GM21367 (cell line): ENCODE measurements around the gene OSBPL5.

Experiments used
- ATAC-seq: cut with Tn5 transposase; IDR thresholded peaks from one replicate; pipeline ENCODE4 v1.9.1; 2021; ENCODE audit not compliant: unreplicated experiment

Gene OSBPL5

DNA sequence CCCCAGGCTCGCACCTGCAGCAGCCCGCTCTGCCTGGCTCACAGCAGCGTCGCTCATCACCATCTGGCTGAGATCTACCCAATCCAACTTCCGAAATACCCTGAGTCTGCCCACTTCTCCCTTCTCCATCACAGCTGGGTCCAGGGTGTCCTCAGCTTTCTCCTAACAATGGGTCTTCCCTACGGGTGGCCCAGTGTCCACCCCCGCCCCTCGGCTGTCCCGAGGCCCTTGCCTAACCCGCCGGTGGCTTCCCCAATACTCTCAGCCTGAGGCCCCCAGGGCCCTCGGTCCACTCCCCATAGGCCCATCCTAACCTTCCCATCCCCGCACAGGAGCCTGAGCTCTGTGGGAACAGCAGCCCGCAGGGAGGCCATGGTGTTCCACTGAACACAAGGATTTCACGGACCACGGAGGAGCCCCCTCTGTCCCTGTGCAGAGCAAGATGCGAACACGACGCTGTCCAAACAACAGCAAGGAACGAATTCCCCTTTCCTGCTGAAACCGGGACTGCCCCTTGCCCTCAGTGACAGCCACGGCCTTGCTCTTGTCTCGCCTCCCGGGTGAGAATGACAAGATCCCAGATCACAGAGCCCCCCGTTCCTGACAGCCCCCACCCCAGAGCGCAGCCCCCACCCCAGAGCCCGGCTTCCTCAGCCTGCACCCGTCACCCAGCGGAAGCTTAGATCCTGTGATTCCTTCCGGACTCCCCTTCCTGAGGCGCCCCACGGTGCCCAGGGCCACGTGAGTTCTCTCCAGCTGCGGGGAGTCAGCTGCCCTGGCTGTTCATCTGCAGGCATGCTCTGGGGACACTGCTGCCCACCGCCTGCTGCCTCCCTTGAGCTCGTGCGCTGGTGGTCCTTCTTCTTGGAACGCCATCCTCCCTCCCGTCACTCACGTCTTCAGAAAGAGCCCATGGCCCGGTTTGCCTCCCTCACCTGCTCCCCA lies 59.0 kb downstream of the OSBPL5 start:
- ATAC-seq = no peak

DNA sequence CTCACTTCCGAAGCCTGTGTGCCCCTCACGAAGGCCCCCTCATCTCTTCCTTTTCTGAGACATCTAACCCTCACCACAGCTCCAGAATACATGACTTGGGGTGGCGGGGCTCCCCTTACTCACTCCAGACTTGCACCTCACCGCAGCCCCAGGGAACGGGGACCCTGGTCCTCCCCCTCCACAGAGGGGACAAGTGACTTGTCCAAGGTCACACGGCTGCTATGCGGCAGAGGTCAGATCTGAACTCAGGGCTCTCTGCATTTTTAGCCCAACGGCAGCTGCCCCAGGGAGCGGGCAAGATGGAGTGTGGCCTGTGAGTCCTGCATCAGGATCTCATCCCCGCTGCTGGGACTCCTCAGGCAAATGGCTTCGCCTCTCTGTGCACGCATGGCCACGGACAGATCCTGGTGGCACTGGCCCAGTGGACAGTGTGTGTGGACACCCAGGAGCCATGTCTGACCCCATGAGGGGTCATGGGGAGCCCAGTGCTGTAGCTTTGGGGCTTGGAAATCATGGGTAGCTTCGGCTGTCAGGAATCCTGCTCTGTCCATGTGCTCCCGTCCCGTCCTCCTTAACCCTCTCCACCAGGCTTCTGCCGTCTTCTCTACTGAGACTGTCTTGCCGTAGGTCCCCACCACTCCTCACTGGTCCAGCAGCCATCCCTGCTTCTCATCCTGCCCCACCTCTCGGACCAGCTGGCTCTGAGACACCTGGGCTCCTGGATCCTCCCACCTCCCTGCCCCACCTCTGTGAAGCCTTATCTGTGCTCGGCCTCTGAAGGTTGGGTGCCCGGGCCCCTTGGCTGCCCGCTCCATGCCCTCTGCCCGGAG lies 59.9 kb downstream of the OSBPL5 start:
- ATAC-seq = no peak

DNA sequence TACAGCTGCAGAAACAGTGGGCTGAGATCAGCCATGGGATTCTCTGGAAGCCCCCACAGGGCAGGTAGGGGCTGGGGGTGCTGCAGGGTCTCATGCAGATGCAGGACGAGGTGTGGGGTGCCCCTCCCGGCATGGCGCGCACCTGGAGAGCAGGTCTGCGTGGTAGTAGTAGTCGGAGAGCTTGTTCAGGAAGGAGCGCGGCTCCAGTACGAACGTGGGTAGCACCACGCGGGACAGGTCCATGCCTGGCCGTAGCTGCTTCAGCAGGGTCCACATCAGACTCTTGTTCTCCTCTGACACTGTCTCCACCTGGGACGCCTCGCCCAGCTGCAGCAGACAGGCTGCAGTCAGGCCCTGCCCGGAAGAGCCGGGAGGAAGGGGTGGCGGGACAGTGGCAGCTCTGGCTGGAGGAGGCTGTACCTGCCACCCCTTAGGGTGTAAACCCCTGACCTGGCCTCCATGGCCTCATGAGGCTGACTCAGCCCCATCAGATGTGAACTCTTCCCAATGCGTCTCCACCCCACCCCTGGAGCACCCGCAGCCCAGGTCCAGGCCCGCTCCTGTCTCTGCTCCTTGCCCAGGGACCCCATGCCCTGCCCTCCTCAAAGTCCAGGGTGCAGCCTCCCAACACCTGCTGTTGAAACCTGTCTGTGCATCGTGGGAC lies 60.9 kb downstream of the OSBPL5 start:
- no peak for ATAC-seq

DNA sequence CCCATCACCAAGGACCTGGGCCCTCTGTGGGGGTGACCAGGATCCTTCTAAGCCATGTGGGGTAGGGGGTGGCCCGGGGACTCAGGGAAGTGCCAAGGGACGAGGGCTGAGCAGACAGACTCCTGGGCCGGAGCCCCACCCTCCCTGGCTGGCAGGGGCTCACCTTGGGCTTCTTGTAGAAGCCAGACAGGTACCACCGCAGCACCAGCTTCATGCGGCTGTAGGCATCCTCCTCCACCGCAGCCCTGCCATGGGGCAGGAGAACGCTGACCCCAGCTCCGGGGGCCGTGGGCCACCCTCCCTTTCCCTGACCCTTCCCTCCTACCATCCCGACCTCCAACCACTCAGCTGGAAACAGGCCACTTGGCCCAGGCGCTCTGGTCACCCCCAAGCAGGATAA lies 62.0 kb downstream of the OSBPL5 start:
- no peak for ATAC-seq

DNA sequence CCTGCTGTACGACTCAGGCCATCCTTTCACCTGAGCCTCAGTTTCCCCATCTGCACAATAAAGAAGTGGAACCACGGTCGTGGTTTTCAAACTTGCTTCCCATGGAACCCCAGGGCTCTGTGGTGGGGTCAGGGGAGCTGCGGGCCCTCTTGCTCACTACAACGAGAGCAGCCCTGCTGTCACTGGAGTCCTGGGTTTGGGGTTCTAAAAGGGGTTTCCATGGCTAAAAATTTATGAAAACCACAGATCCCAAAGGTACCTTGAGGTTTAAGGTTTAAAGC lies 62.5 kb downstream of the OSBPL5 start:
- ATAC-seq = no peak

DNA sequence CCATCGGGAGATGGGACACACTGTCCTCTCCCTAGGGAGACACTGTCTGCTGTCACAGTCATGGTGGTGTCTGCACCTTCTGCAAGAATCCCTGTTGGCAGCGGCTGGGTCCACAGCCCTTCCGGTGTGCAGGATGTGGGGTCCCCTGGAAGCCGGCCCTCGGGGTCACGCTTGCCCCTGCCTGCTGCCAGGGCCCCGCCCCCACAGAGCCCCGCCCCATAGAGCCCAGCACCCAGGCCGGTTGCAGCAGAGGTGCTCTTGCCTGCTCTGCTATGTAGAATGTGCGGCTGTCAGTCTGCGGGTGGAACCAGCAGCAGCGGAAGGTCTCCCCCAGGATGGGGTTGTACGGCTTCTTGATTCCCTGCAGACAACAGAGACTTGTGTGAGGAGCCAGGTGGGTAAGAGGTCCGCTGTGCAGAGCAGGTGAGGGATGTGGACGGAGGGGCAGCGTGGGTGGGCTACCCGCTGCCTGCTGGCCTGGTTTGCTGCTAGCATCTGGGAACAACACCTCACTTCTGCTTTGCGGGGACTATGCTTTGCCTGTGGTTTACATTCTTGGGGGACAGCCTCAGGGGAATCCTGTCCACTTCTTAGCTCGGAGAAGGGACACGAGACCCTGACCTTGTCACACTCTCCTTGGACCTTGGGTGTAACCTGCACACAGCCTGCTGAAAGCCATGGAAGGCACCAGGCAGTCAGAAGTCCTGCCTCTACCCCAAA lies 63.0 kb downstream of the OSBPL5 start:
- ATAC-seq = no peak

DNA sequence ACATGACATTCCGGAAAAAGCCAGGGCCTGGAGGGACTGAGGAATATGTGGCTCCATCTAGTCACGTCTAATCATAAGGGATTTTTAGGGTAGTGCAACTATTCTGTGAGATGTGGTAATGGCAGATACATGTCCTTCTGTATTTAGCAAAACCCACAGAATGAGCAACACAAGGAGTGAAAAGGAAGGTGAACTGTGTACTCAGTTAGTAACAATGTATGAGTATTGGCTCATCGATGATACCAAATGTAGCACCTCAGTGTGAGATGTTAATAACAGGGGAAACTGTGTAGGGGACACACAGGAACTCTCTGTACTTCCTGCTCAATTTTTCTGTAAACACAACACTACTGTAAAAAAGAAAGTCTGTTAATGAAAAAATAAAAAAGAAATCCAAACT lies 65.9 kb downstream of the OSBPL5 start:
- no peak for ATAC-seq

DNA sequence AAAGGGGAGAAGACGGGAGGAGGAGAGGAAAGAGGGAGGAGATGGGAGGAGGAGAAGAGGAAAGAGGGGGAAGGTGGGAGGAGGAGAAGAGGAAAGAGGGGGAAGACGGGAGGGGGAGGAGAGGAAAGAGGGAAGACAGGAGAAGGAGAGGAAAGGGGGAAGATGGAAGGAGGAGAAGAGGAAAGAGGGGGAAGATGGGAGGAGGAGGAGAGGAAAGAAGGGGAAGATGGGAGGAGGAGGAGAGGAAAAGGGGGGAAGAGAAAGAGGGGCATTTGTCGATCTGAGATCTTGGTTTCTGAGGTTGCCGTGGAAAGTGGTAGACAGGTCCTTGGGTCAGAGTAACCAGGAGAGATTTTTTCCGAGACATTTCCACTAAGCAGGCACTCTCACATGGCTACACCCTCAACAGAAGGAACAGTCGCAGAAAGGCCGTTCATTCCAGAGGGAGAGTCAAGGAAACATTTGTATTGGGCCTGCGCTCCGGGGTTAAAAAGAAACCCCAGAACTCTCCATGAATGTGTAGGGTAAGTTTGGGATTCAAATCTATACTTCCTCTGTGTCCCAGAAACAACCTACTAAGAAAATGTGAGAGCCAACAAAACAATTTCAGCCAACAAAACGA lies 68.1 kb downstream of the OSBPL5 start:
- ATAC-seq = no peak

DNA sequence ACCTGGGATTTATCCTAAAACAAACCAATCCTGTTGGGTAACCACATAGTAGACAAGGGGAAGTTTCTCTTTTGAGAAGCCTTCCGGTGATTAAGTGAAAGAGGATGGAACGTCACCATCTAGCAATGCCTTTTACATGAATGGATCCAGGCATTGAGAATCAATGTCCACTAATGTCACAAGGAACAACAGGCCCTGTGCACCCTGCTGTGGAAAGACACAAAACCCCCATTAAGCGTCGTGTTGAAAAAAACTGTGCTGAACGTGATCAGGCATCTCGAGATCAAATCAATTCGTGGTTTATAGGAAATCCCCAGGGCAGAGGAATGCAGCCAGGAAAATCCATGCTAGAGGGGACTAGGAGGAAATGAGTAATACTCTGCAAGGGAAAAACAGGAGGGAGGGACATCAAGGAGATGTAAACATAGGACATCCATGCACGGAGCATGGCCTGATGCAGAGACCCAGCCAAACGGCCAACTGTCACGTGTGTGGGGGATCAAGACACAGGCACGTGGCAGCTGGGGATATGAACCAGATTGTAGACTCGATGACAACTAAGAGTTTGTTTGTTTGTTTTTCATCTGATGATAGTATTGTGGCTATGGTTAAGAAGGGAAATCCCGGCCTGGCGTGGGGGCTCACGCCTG lies 69.3 kb downstream of the OSBPL5 start:
- ATAC-seq = no peak

DNA sequence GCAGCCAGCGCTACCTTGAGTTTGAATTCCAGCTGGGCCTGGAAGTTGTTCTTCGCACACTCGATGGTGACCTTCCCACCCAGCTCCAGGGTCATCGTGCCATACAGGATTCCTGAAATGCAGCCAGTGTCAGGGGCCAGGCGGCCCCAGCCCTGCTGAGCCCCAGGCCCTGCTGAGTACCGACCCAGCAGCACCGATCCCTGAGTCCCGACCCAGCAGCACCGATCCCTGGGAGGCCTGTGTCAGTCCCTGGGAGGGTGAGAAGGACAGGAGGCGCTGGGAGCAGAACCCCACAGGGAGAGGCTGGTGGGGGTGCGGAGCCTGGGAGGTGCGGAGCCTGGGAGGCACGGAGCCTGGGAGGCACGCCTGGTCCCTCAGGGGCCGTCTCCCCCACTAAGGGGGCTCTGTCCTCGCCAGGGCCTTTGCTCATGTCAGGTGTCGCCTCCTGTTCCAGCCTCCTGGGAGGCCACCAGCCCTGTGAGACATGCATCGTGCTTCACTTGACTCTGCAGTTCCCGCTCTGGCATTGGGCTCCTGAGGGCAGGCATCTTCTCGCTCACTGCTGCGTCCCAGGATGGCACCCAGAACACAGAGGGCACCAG lies 70.8 kb downstream of the OSBPL5 start:
- ATAC-seq = no peak

DNA sequence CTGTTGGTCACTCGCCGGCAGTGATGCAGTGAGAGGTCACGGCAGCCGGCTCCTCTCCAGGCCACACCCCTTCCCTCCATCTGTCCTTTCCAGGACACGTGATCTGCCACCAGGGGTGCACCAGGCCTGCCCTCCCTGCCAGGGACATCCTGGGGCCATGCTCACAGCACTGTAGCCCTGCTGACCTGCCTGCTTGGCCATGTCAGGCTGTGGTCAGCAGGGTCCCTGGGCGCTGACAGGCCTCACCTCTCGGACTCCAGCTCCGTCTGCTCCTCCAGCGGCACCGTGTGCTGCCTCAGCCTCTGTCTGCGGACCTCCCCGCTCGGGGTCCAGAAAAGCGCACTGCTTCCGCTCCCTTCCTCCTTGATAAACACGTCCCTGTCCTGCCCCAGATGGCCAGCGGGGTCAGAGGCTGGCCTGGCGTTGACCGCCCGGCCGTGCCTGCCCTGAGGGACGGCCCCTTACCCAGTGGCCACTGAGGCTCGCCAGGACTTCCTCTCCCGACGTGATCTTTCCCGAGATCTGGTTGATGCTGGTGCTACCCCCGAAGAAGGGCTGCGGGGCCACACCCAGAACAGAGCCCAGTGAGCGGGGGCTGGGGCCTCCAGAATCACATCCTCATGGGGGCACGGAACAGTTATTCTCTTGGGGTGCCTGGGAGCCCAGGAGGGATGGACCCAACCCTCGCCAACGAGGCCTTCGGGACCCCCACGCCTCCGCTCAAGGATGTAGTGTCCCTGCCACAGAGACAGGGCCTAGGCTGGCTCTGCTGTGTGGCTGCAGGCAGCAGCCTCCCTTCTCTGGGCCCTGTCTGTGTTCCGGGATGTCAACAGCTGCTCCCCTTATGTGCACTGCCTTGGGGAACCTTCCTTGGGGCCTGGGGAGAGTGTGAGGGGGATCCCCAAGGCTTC lies 71.6 kb downstream of the OSBPL5 start:
- no peak for ATAC-seq

DNA sequence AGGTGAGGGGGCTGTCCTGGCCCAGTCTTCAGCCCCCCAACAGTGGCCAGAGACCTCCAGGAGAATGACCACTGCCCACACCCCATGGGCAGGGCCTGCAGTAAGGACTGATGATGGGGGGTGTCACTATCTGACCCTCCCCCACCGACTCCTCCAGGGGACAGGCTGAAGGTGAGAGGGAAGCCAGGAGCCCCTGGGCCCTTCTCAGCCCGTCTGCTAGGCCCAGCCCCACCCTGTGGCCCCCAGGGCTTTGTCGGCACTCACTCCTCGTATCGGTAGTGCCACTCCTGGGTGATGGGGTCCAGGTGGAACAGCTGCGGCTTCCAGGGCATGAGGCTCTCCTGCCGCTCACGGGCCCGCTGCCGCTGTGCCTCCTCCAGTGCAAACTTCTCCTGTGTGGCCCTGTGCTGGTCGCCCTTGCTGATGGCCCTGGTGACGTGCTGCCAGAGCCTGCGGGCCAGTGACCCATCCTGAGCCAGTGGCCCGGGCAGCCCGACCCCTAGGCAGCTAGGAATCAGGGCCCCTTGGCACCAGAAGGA lies 72.4 kb downstream of the OSBPL5 start:
- ATAC-seq = no peak

DNA sequence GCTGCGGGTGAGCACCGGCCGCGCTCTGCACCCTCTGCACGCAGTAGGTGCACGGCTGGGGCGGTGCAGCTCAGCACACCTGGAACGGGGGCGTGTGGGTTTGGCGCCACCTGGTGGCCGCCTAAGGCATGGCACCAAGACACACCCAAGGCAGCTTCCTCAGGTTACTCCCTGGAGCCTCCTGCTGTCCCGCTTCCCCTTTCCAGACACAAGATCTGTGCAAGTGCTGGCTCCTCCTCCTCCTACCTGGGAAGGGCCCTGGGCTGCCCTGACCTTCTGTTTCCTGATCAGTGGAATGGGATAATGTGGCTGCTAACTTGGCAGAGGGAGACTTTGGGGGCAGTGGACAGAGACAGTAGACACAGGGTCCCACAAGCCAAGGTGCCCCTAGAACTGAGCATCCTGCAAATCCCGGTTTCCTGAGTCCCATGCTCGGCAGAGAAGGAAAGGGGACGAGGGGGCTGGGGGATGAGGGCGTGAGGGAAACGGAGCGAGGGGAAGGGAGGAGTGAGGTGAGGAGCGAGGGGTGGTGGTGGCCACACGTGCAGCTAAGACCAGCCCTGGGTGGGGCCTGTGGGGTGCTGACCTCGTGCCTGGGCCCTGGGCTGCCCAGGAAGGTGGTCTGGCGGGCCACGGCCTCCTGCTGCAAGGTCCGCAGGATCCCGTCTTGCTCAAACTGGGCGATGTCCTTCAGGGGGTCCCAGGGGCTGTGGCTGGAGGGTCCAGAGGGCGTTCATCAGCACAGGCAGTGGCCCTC lies 73.1 kb downstream of the OSBPL5 start:
- ATAC-seq = no peak

DNA sequence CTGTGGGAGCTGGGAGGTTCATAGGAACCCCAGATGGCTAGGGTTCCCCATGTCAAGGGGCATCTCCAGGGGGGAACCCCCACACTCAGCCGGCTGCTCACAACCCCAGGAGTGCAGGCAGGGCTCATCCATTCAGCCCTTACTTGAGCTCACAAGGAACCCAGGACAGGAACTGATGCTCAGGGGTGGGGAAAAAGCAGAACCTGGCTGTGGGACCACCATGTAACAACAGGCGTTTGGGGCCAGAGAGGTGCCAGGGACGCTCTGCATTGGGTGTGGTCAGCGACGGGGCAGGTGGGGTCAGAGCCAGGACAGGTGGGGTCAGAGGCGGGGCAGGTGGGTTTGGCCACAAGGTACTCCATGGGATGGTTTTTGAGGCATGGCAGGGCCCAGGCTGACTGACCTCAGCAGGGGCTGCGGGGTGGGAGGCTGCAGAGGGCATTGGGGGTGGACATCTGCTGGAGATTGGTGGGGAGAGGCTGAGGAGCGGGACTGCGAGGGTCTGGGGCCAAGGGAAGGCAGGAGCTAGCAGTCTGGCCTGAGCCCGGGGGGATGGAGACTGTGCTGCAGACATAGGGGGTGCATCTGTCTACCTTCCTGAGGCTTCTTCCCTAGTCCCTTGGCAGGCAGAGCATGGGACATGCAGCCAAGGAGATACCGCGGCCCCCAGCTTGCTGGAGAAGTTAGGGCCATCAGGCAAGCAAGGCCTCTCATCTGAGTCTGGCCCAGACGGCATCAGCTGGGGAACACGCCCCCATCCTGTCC lies 73.8 kb downstream of the OSBPL5 start:
- ATAC-seq = no peak

DNA sequence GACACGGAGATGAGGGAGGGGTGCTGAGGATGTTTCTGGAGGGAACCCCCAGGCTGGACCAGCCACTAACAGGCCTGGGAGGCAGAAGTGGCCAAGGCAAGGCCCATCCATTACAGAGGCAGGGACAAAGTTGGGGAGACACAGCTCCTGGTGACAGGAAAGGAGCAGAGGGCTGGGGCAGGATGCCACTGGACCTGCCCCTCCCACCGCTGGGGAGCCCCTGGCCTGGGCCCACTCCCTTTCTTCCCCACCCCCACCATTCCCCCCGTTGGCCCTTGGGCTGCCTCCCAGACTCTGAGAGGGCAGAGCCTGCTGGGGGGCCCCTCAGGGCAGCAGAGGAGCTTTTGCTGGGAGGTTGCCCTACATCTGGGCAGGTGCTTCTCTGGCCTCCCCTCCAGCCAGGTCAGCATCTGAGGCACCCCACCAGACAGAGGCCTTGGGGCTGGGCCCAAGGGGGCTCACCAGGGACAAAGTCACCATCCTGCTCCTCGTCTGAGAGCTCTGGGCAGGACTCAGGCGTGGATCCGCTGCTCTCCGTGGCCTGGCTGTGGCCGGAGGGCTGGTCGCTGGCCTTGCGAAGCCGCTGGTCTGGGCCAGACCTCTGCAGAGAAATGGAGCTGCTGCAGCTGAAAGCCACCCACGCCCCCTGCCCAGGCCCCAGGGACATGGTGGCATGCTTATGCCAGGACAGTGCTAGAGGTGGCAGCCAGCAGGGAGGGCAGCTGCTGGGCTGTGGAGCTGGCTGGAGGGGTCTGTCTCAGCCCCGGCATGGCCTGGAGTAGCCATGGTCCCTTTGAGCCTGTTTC lies 74.8 kb downstream of the OSBPL5 start:
- ATAC-seq = no peak
